H1 (cell line): Measurements from ENCODE around the gene PEX16. TPM values are rescaled to one million over a fixed set of nuclear protein-coding genes. Genes with fewer than 3 reads are reported as not detected.

Experiments used
- TBP ChIP-seq: IDR thresholded peaks from 2 replicates; pipeline ENCODE4 v1.6.1; 2011; ENCODE audit warnings: low read depth, low read length, improper control_type of control experiment
- polyA plus RNA-seq, 7 experiments: library from polyadenylated mRNA; depleted of rRNA in 3 of 7; stranded (reverse) in 5 of 7; unstranded in 2 of 7; fragments of >200 nt in 5 of 7; fragments of 200-250 nt in 2 of 7; gene quantifications; 1 replicate in 5 of 7; 2 replicates in 1 of 7; 4 replicates in 1 of 7; pipeline versions ENCODE4 v1.2.1 to v1.2.3, GENCODE V29; 2011 to 2013; ENCODE audit warnings: missing spikeins in 2 of 7, mixed read lengths in 2 of 7
- total RNA-seq: library from RNA; stranded (reverse); fragmentation: NEBNext Ultra II Directional; extraction: Animal tissue kit (Norgen Biotek cat#: 25700); gene quantifications from 2 replicates; pipeline ENCODE4 v1.2.1, GENCODE V29; 2021
- TF ChIP-seq, protein P1 (sequence below): IDR thresholded peaks from 2 replicates; pipeline ENCODE4 v1.6.1; 2012; ENCODE audit warnings: inconsistent platforms

Gene PEX16
- total and polyA plus RNA-seq, 2 of the 8 experiments (the other 6 are each of a cell fraction or from before 2014, with no cell fraction given) = 29.2 to 36.0 TPM

GRCh38 chr11:45892856-45893255, 24.8 kb downstream of the PEX16 start (continued):
- TF ChIP-seq, protein P1, sequence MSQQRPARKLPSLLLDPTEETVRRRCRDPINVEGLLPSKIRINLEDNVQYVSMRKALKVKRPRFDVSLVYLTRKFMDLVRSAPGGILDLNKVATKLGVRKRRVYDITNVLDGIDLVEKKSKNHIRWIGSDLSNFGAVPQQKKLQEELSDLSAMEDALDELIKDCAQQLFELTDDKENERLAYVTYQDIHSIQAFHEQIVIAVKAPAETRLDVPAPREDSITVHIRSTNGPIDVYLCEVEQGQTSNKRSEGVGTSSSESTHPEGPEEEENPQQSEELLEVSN = no peak
- no peak for TF ChIP-seq TBP
